Smooth muscle cell (in vitro differentiated cells): Measurements from ENCODE around the gene GSG1L. TPM values are rescaled to one million over a fixed set of nuclear protein-coding genes. Genes with fewer than 3 reads are reported as not detected.

Experiments
- DNase-seq: peaks from one replicate; lab custom pipeline; 2025; ENCODE audit not compliant: unreplicated experiment; lab: John Stamatoyannopoulos, UW
- H2AFZ ChIP-seq: fragments of 200-600 bp; sonication (generic); 2 replicates; pipeline ENCODE4 v1.6.0; 2016; ENCODE audit warnings: antibody characterized with exemption, low read depth, mild to moderate bottlenecking
- H3F3A ChIP-seq: fragments of 200-600 bp; sonication (generic); 2 replicates; pipeline ENCODE4 v1.6.0; 2017; ENCODE audit warnings: antibody characterized with exemption, low read depth
- H3K27ac ChIP-seq: fragments of 200-600 bp; sonication (generic); 2 replicates; pipeline ENCODE4 v1.5.1; 2016; ENCODE audit warnings: low read depth, mild to moderate bottlenecking
- H3K27me3 ChIP-seq: fragments of 200-600 bp; sonication (generic); 2 replicates; pipeline ENCODE4 v1.6.1; 2016; ENCODE audit warnings: low read depth, mild to moderate bottlenecking
- H3K36me3 ChIP-seq: fragments of 200-600 bp; sonication (generic); 2 replicates; pipeline ENCODE4 v1.5.1; 2016; ENCODE audit warnings: low read depth
- H3K4me1 ChIP-seq: fragments of 200-600 bp; sonication (generic); 2 replicates; pipeline ENCODE4 v1.5.1; 2016; ENCODE audit warnings: low read depth
- H3K4me2 ChIP-seq: fragments of 200-600 bp; sonication (generic); 2 replicates; pipeline ENCODE4 v1.6.0; 2016; ENCODE audit warnings: mild to moderate bottlenecking
- H3K4me3 ChIP-seq: fragments of 200-600 bp; sonication (generic); 2 replicates; pipeline ENCODE4 v1.5.1; 2016; ENCODE audit warnings: mild to moderate bottlenecking
- H3K79me2 ChIP-seq: fragments of 200-600 bp; sonication (generic); 2 replicates; pipeline ENCODE4 v1.6.0; 2016; ENCODE audit warnings: low read depth, mild to moderate bottlenecking
- H3K9ac ChIP-seq: fragments of 200-600 bp; sonication (generic); 2 replicates; pipeline ENCODE4 v1.6.0; 2016; ENCODE audit warnings: low read depth
- H3K9me3 ChIP-seq: fragments of 200-600 bp; sonication (generic); replicated peaks from 2 replicates; pipeline ENCODE4 v1.5.1; 2016; ENCODE audit warnings: low read depth
- H4K20me1 ChIP-seq: fragments of 200-600 bp; sonication (generic); 2 replicates; pipeline ENCODE4 v1.6.0; 2016; ENCODE audit warnings: low read depth
- WGBS: methylation state at CpG from one replicate; pipeline ENCODE4 v1.1.7; 2016; ENCODE audit warnings: low lambda C conversion rate; 5-methylcytosine and 5-hydroxymethylcytosine counted together
- polyA plus RNA-seq: library from polyadenylated mRNA; unstranded; fragments of >200 nt; fragmentation: Nextera tagmentation; extraction: Ambion mirVana; gene quantifications from 2 replicates; pipeline ENCODE4 v1.2.1, GENCODE V29; 2016
- total RNA-seq: library from RNA; depleted of rRNA; stranded (reverse); fragments of >200 nt; gene quantifications from 2 replicates; pipeline ENCODE4 v1.2.3, GENCODE V29; 2014
- TF ChIP-seq, protein P1 (sequence below): fragments of 200-600 bp; sonication (generic); IDR thresholded peaks from 2 replicates; pipeline ENCODE4 v1.5.1; 2017; ENCODE audit warnings: borderline replicate concordance, mild to moderate bottlenecking, antibody characterized with exemption; ENCODE audit not compliant: insufficient read depth, poor library complexity, severe bottlenecking

Gene GSG1L
- total and polyA plus RNA-seq, 2 experiments from 2014 or later: 0.31 TPM; not detected in 1

DNA sequence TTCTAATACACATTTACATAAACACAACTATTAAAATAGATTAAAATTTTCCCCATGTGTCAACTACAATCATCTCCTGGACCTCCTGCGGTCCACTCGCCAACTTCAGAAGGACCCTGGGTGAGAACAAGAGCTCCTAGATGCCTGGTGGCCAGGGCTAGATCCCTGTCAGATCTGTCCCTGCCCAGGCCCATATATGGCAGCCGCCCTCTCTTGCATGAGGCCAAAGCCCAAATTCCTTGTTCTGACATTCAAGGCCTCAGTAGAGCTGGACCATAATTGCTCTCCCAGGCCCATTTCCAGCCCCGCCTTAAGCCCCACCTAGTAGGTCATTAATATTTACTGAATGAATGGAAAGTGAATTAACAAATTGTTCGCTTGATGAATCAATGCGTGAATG is 275.8 kb downstream of the GSG1L start:
- WGBS: 97% methylated on average over 6 of the region's 6 CpGs
- H4K20me1 ChIP-seq: no peaks in the 10 kb centered on the region
- H3K4me2 ChIP-seq: no peak overlapping the region
- H3F3A ChIP-seq: no peaks in the 10 kb centered on the region
- H3K4me3 ChIP-seq: no peak overlapping the region
- H3K79me2 ChIP-seq: no peaks in the 10 kb centered on the region
- no peaks in the 10 kb centered on the region for H3K9me3 ChIP-seq
- H3K9ac ChIP-seq: no peak overlapping the region
- no peaks in the 10 kb centered on the region for H3K27me3 ChIP-seq
- no peaks in the 10 kb centered on the region for H3K4me1 ChIP-seq
- no peaks in the 10 kb centered on the region for H3K36me3 ChIP-seq
- TF ChIP-seq, protein P1, sequence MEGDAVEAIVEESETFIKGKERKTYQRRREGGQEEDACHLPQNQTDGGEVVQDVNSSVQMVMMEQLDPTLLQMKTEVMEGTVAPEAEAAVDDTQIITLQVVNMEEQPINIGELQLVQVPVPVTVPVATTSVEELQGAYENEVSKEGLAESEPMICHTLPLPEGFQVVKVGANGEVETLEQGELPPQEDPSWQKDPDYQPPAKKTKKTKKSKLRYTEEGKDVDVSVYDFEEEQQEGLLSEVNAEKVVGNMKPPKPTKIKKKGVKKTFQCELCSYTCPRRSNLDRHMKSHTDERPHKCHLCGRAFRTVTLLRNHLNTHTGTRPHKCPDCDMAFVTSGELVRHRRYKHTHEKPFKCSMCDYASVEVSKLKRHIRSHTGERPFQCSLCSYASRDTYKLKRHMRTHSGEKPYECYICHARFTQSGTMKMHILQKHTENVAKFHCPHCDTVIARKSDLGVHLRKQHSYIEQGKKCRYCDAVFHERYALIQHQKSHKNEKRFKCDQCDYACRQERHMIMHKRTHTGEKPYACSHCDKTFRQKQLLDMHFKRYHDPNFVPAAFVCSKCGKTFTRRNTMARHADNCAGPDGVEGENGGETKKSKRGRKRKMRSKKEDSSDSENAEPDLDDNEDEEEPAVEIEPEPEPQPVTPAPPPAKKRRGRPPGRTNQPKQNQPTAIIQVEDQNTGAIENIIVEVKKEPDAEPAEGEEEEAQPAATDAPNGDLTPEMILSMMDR: no peak
- no peak for DNase-seq
- no peak overlapping the region for H3K27ac ChIP-seq
- H2AFZ ChIP-seq: no peak overlapping the region

DNA sequence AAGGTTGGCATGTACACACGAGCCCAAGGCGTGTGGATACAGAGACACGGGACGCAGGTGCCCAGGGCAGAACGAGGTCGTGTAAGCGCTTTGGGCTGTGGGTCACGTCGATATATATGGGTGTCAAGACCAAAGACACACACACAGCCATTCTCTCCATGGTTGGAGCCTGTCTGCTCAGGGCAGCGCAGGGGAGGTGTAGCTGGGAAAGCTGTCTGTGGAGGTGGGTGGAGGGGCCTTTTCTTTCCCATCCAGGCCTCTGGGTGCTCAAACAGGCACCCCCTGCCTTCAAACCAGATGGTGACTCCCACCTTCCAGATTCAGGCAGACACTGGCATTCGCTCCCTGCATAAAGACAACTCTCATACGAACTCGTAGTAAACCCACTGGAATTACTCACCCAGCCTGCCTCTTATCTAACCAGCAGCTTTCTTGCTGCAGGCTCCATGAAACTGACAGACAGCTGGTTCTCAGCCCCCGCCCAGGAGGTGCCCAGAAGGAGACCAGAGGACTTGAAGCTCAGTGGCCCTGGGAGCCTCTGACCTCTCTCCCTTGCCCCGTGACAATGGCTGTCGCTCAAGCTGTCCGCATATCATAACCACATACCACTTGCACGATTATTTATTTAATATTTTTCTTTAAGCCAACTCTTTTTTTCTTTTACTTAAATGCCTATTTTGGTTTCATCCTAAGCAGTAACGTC is 276.4 kb downstream of the GSG1L start:
- H3K4me3 ChIP-seq: no peak overlapping the region
- no peak overlapping the region for H3K4me2 ChIP-seq
- DNase-seq: no peak
- no peaks in the 10 kb centered on the region for H3K9me3 ChIP-seq
- TF ChIP-seq, protein P1: no peak
- H3K9ac ChIP-seq: no peak overlapping the region
- no peaks in the 10 kb centered on the region for H3K36me3 ChIP-seq
- H2AFZ ChIP-seq: no peak overlapping the region
- H3K27ac ChIP-seq: no peak overlapping the region
- H3K79me2 ChIP-seq: no peaks in the 10 kb centered on the region
- no peaks in the 10 kb centered on the region for H3K4me1 ChIP-seq
- 84% methylated on average over 19 of the region's 19 CpGs for WGBS
- H3K27me3 ChIP-seq: no peaks in the 10 kb centered on the region
- H3F3A ChIP-seq: no peaks in the 10 kb centered on the region
- H4K20me1 ChIP-seq: no peaks in the 10 kb centered on the region

DNA sequence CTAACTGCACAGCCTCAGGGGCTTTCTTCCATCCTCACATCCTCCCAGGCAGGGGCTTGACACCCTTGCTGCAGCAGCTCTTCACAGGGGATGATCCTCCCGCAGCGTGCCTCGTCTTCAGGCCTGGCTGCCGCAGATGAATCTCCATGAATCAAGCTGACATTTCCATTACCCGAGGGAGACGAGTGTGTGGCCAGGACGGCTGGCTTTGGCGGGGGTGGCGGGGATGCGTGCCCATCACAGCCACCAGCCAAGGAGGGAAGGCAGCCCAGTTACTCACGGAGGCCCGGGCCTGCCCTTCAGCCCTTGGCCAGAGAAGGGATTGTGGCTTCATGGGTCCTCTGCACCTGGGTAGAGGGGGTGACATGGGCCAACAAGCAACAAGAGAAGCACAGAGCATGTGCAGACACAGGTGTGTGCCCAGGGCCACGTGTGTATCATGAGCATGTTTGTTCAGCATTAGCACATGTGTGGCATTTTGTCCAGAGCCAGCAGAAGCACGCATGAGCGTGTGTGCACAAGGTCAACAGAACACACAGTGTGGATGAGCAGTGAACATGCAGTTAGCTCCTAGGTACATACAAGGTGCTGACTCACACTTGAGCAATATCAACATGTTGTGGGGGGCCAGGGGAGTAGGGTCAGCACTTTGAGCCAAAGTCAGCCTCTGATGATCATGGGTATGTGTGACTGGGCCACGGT is 277.1 kb downstream of the GSG1L start:
- Histone ChIP-seq H3K36me3 (no peaks in the 10 kb centered on the region), H3K4me1 (no peaks in the 10 kb centered on the region), H3K4me2 (no peak overlapping the region), H2AFZ (no peak overlapping the region), H3F3A (no peaks in the 10 kb centered on the region), H3K9ac (no peak overlapping the region), H3K4me3 (no peak overlapping the region), H3K79me2 (no peaks in the 10 kb centered on the region), H3K9me3 (no peaks in the 10 kb centered on the region), H3K27ac (no peak overlapping the region), H3K27me3 (no peaks in the 10 kb centered on the region), H4K20me1 (no peaks in the 10 kb centered on the region)
- 85% methylated on average over 16 of the region's 16 CpGs for WGBS
- DNase-seq: no peak
- TF ChIP-seq, protein P1: no peak
